Memory B cell (primary cell): ENCODE measurements around the gene DOCK8.
"Not testable (repeated sequence)": the region's sequence is repeated elsewhere in the genome, so short reads cannot be mapped to it uniquely, and the experiment has no call there.

ENCODE experiments used
- ATAC-seq: fragments of 150-1000 bp; cut with Tn5 transposase; 2 replicates; pipeline ENCODE4 v1.10.0; 2021; ENCODE audit warnings: low read depth, mild to moderate bottlenecking, moderate library complexity
- DNase-seq, 2 donors: peaks; one replicate each; pipeline ENCODE4 v3.0.0; 2022; ENCODE audit warnings: low spot score in 2 of 2
- H3K27ac Mint-ChIP-seq: one replicate; pipeline ENCODE4 v1.8.0; 2022; ENCODE audit warnings: mild to moderate bottlenecking, moderate library complexity, mixed read lengths
- H3K27me3 Mint-ChIP-seq: one replicate; pipeline ENCODE4 v1.8.0; 2022; ENCODE audit warnings: mixed read lengths
- H3K36me3 Mint-ChIP-seq: one replicate; pipeline ENCODE4 v1.8.0; 2022; ENCODE audit warnings: mild to moderate bottlenecking, mixed read lengths
- H3K4me1 Mint-ChIP-seq: one replicate; pipeline ENCODE4 v1.8.0; 2022; ENCODE audit warnings: mixed read lengths
- H3K4me3 Mint-ChIP-seq: one replicate; pipeline ENCODE4 v1.8.0; 2022; ENCODE audit warnings: mild to moderate bottlenecking, moderate library complexity, mixed read lengths
- H3K9me3 Mint-ChIP-seq: one replicate; pipeline ENCODE4 v1.8.0; 2022; ENCODE audit warnings: mixed read lengths

The DOCK8 gene

GRCh38 chr9:217950-218349 lies 3.3 kb downstream of the DOCK8 start:
- H3K27ac Mint-ChIP-seq = no peak overlapping the region
- peaks cover 29% of the 10 kb centered on the region for H3K4me1 Mint-ChIP-seq
- H3K4me3 Mint-ChIP-seq = no peak overlapping the region
- H3K36me3 Mint-ChIP-seq = no peaks in the 10 kb centered on the region
- H3K27me3 Mint-ChIP-seq = no peaks in the 10 kb centered on the region
- H3K9me3 Mint-ChIP-seq = no peaks in the 10 kb centered on the region
- DNase-seq (no peak), ATAC-seq (no peak)

GRCh38 chr9:219036-219435 lies 4.4 kb downstream of the DOCK8 start:
- not testable (repeated sequence) for H3K9me3 Mint-ChIP-seq, H3K27ac Mint-ChIP-seq, ATAC-seq, DNase-seq, H3K27me3 Mint-ChIP-seq, H3K36me3 Mint-ChIP-seq, H3K4me3 Mint-ChIP-seq
- peaks cover 32% of the 10 kb centered on the region for H3K4me1 Mint-ChIP-seq

GRCh38 chr9:219670-220365 lies 5.2 kb downstream of the DOCK8 start:
- H3K9me3 Mint-ChIP-seq = no peaks in the 10 kb centered on the region
- no peak overlapping the region for H3K27ac Mint-ChIP-seq
- peaks cover 32% of the 10 kb centered on the region for H3K4me1 Mint-ChIP-seq
- ATAC-seq (no peak), DNase-seq (no peak)
- no peaks in the 10 kb centered on the region for H3K27me3 Mint-ChIP-seq
- no peaks in the 10 kb centered on the region for H3K36me3 Mint-ChIP-seq
- H3K4me3 Mint-ChIP-seq = no peak overlapping the region

GRCh38 chr9:221989-222776 lies 7.5 kb downstream of the DOCK8 start:
- H3K4me1 Mint-ChIP-seq = peaks cover 21% of the 10 kb centered on the region
- H3K36me3 Mint-ChIP-seq = no peaks in the 10 kb centered on the region
- peak overlapping the region; percentile 0 for H3K27ac Mint-ChIP-seq
- H3K4me3 Mint-ChIP-seq = peak overlapping the region; percentile 0
- no peaks in the 10 kb centered on the region for H3K9me3 Mint-ChIP-seq
- no peak for DNase-seq
- no peaks in the 10 kb centered on the region for H3K27me3 Mint-ChIP-seq
- ATAC-seq = no peak

GRCh38 chr9:223152-223551 lies 8.5 kb downstream of the DOCK8 start:
- Mint-ChIP-seq H3K27ac (peak overlapping the region; percentile 0), H3K9me3 (peaks cover 2% of the 10 kb centered on the region), H3K27me3 (no peaks in the 10 kb centered on the region), H3K4me3 (peak overlapping the region; percentile 40), H3K4me1 (peaks cover 20% of the 10 kb centered on the region), H3K36me3 (peaks cover 6% of the 10 kb centered on the region)
- ATAC-seq (no peak), DNase-seq (no peak)

- Mint-ChIP-seq H3K9me3 (peaks cover 2% of the 10 kb centered on the region), H3K36me3 (peaks cover 6% of the 10 kb centered on the region), H3K27me3 (no peaks in the 10 kb centered on the region), H3K4me1 (peaks cover 20% of the 10 kb centered on the region), H3K4me3 (peak overlapping the region; percentile 21), H3K27ac (peak overlapping the region; percentile 39)
- ATAC-seq (no peak), DNase-seq (no peak)
Observed at GRCh38 chr9:224026-224425, 9.4 kb downstream of the DOCK8 start.

GRCh38 chr9:224582-225520 lies 10.2 kb downstream of the DOCK8 start:
- Mint-ChIP-seq H3K9me3 (peaks cover 2% of the 10 kb centered on the region), H3K27me3 (no peaks in the 10 kb centered on the region), H3K4me3 (peak overlapping the region; percentile 21), H3K27ac (peak overlapping the region; percentile 39), H3K36me3 (peaks cover 7% of the 10 kb centered on the region), H3K4me1 (peaks cover 23% of the 10 kb centered on the region)
- ATAC-seq = peak; percentile 44
- DNase-seq = no peak

GRCh38 chr9:227860-228259 lies 13.2 kb downstream of the DOCK8 start:
- no peak overlapping the region for H3K4me3 Mint-ChIP-seq
- H3K9me3 Mint-ChIP-seq = peaks cover 2% of the 10 kb centered on the region
- no peak overlapping the region for H3K27ac Mint-ChIP-seq
- ATAC-seq = no peak
- no peak for DNase-seq
- peaks cover 16% of the 10 kb centered on the region for H3K4me1 Mint-ChIP-seq
- H3K27me3 Mint-ChIP-seq = no peaks in the 10 kb centered on the region
- peaks cover 10% of the 10 kb centered on the region for H3K36me3 Mint-ChIP-seq

- DNase-seq (no peak), ATAC-seq (no peak)
- Mint-ChIP-seq H3K4me3 (no peak overlapping the region), H3K4me1 (peaks cover 12% of the 10 kb centered on the region), H3K36me3 (peaks cover 14% of the 10 kb centered on the region), H3K9me3 (peaks cover 2% of the 10 kb centered on the region), H3K27ac (peak overlapping the region; percentile 37), H3K27me3 (no peaks in the 10 kb centered on the region)
Observed at GRCh38 chr9:228929-229695, 14.4 kb downstream of the DOCK8 start.

- peaks cover 25% of the 10 kb centered on the region for H3K36me3 Mint-ChIP-seq
Observed at GRCh38 chr9:231625-232024, 17.0 kb downstream of the DOCK8 start.

GRCh38 chr9:233708-234107 lies 19.0 kb downstream of the DOCK8 start:
- not testable (repeated sequence) for ATAC-seq, H3K27ac Mint-ChIP-seq, H3K9me3 Mint-ChIP-seq, H3K4me1 Mint-ChIP-seq, DNase-seq, H3K4me3 Mint-ChIP-seq, H3K27me3 Mint-ChIP-seq
- H3K36me3 Mint-ChIP-seq = peaks cover 25% of the 10 kb centered on the region

More at GRCh38 chr9:231625-232024, 17.0 kb downstream of the DOCK8 start:
- ATAC-seq, DNase-seq, H3K9me3 Mint-ChIP-seq, H3K4me3 Mint-ChIP-seq, H3K27me3 Mint-ChIP-seq, H3K27ac Mint-ChIP-seq: not testable (repeated sequence)
- peaks cover 14% of the 10 kb centered on the region for H3K4me1 Mint-ChIP-seq

GRCh38 chr9:237141-237857 lies 22.6 kb downstream of the DOCK8 start:
- Mint-ChIP-seq H3K27ac (no peak overlapping the region), H3K4me1 (peaks cover 8% of the 10 kb centered on the region), H3K36me3 (peaks cover 24% of the 10 kb centered on the region), H3K9me3 (no peaks in the 10 kb centered on the region), H3K27me3 (no peaks in the 10 kb centered on the region), H3K4me3 (no peak overlapping the region)
- ATAC-seq (no peak), DNase-seq (no peak)

GRCh38 chr9:237858-238345 lies 23.2 kb downstream of the DOCK8 start:
- Mint-ChIP-seq H3K4me3 (no peak overlapping the region), H3K9me3 (no peaks in the 10 kb centered on the region), H3K27ac (no peak overlapping the region), H3K4me1 (peaks cover 8% of the 10 kb centered on the region), H3K27me3 (no peaks in the 10 kb centered on the region), H3K36me3 (peaks cover 21% of the 10 kb centered on the region)
- ATAC-seq = no peak
- no peak for DNase-seq
